Right lobe of liver (tissue), 6 donors: ENCODE results near the gene CRIP1. TPM values are rescaled to one million over a fixed set of nuclear protein-coding genes. Genes with fewer than 3 reads are reported as not detected.

ENCODE experiments used
- ATAC-seq, 4 donors: fragments of 200-7000 bp; cut with Tn5 transposase; one replicate each; pipeline ENCODE4 v1.9.1; 2020; ENCODE audit warnings: mild to moderate bottlenecking in 4 of 4, moderate library complexity in 4 of 4
- DNase-seq, 3 donors: peaks; one replicate each; pipeline ENCODE4 v3.0.0-alpha.2; 2020
- H3K27ac ChIP-seq, 3 donors: fragments of 200-600 bp; one replicate each; pipeline ENCODE4 v1.8.0; 2022
- H3K27me3 ChIP-seq, 2 donors: fragments of 200-600 bp; one replicate each; pipeline ENCODE4 v1.8.0; 2022
- H3K36me3 ChIP-seq, 4 donors: fragments of 200-600 bp; sonication (generic) in 1 of 4; one replicate each; pipeline versions ENCODE4 v1.5.1 to v1.8.0; 2017 to 2022; ENCODE audit warnings: control low read depth in 1 of 4
- H3K4me1 ChIP-seq, 4 donors: fragments of 200-600 bp; sonication (generic) in 1 of 4; one replicate each; pipeline versions ENCODE4 v1.5.1 to v1.8.0; 2017 to 2022; ENCODE audit warnings: control low read depth in 1 of 4
- H3K4me3 ChIP-seq, 3 donors: fragments of 200-600 bp; one replicate each; pipeline ENCODE4 v1.8.0; 2022
- H3K9me3 ChIP-seq, 4 donors: fragments of 200-600 bp; sonication (generic) in 1 of 4; one replicate each; pipeline versions ENCODE4 v1.5.1 to v1.8.0; 2017 to 2022; ENCODE audit warnings: control low read depth in 1 of 4
- CTCF ChIP-seq, 4 donors: fragments of 200-600 bp in 3 of 4; fragments of 450-650 bp in 1 of 4; IDR thresholded peaks; one replicate each; pipeline versions ENCODE4 v1.5.1 to v1.8.0; 2016 to 2022; ENCODE audit warnings: antibody characterized with exemption in 4 of 4, mild to moderate bottlenecking in 2 of 4
- POLR2A ChIP-seq: fragments of 450-650 bp; IDR thresholded peaks from one replicate; pipeline ENCODE4 v1.6.1; 2017; ENCODE audit warnings: antibody characterized with exemption, mild to moderate bottlenecking
- WGBS: methylation state at CpG from one replicate; pipeline ENCODE4 v1.1.6; 2018; ENCODE audit warnings: low coverage, low lambda C conversion rate; ENCODE audit not compliant: insufficient coverage; ENCODE audit errors: missing lambda C conversion rate; 5-methylcytosine and 5-hydroxymethylcytosine counted together
- intact Hi-C, 2 donors: fragments of 100-400 bp; cut with DNase I; formaldehyde crosslinking; loops; one replicate each; pipeline versions ENCODE4 v1.11.2 to v1.14.1; 2022
- total RNA-seq, 6 experiments: library from RNA; depleted of rRNA in 2 of 6; stranded (reverse); fragments of >200 nt in 2 of 6; fragmentation: NEBNext Ultra II Directional in 3 of 6; extraction: Animal tissue kit (Norgen Biotek cat#: 25700) in 3 of 6; gene quantifications; one replicate each; pipeline versions ENCODE4 v1.1.0 to v1.2.4, GENCODE V29; 2016 to 2023
- donor health status: DM: no; HTN: yes; CAD: no.
- donor health status: DM: no; HTN: no; CAD: no.
- donor health status: DM: no; HTN: no; CAD: no.
- donor health status: DM: no; HTN: yes; CAD: no.
- donor health status: DM: no; HTN: yes; CAD: no.

Gene CRIP1
- total RNA-seq, 6 experiments from 2014 or later, result 0.79 to 5.4 (median 2.7) TPM

GRCh38 chr14:105528586-105529318 lies 42.1 kb downstream of the CRIP1 start:
- intact Hi-C loops, result loop anchor here in 1 of 2 donors (10.0 kb wide), 1 partner anchor 154 kb away; no protein-coding TSS in a partner anchor
- no peak for TF ChIP-seq POLR2A
- TF ChIP-seq CTCF (IDR thresholded peaks at IDR 0.05), result peak in 2 of 4 donors; percentile 22 to 32
- peak in 1 of 3 donors; percentile 46 for DNase-seq
- Histone ChIP-seq H3K27ac (no peak overlapping the region), H3K9me3 (no peaks in the 10 kb centered on the region), H3K27me3 (no peaks in the 10 kb centered on the region), H3K4me1 (peaks cover 0 to 17% (median 0%) of the 10 kb centered on the region in 4 donors), H3K36me3 (no peaks in the 10 kb centered on the region), H3K4me3 (peak overlapping the region; percentile 43 to 69 (median 67))
- ATAC-seq, result no peak
- WGBS, result no CpG with 5 or more reads among the region's 89 CpGs

GRCh38 chr14:105529319-105529568 lies 42.6 kb downstream of the CRIP1 start:
- DNase-seq, result peak in 2 of 3 donors; percentile 26 to 46
- no peak for TF ChIP-seq POLR2A
- TF ChIP-seq CTCF (IDR thresholded peaks at IDR 0.05), result no peak
- no peak overlapping the region for H3K27ac ChIP-seq
- H3K4me3 ChIP-seq, result peak overlapping the region in 2 of 3 donors; percentile 11 to 69
- WGBS, result 66% methylated on average over 10 of the region's 24 CpGs
- intact Hi-C loops, result loop anchor here in 1 of 2 donors (10.0 kb wide), 1 partner anchor 154 kb away; no protein-coding TSS in a partner anchor
- H3K9me3 ChIP-seq, result no peaks in the 10 kb centered on the region
- no peak for ATAC-seq
- H3K4me1 ChIP-seq, result peaks cover 0 to 17% (median 0%) of the 10 kb centered on the region in 4 donors
- no peaks in the 10 kb centered on the region for H3K36me3 ChIP-seq
- H3K27me3 ChIP-seq, result no peaks in the 10 kb centered on the region

- Histone ChIP-seq H3K27me3 (no peaks in the 10 kb centered on the region), H3K36me3 (no peaks in the 10 kb centered on the region), H3K4me1 (peaks cover 0 to 17% (median 0%) of the 10 kb centered on the region in 4 donors), H3K4me3 (peak overlapping the region in 1 of 3 donors; percentile 11), H3K9me3 (no peaks in the 10 kb centered on the region), H3K27ac (no peak overlapping the region)
- no peak for TF ChIP-seq CTCF (IDR thresholded peaks at IDR 0.05)
- intact Hi-C loops, result loop anchor here (5.0 to 10.0 kb wide), 2 partner anchors 155 to 162 kb away; no protein-coding TSS in a partner anchor
- DNase-seq, result peak in 1 of 3 donors; percentile 40
- WGBS, result 73% methylated on average over 10 of the region's 63 CpGs
- peak in 2 of 4 donors; percentile 9 to 17 for ATAC-seq
Measured at GRCh38 chr14:105529569-105530284, 43.0 kb downstream of the CRIP1 start.

- intact Hi-C loops, result loop anchor here in 1 of 2 donors (5.0 kb wide), 1 partner anchor 163 kb away; no protein-coding TSS in a partner anchor
- TF ChIP-seq POLR2A (no peak), CTCF (IDR thresholded peaks at IDR 0.05) (no peak)
- 70% methylated on average over 4 of the region's 19 CpGs for WGBS
- H3K4me1 ChIP-seq, result peaks cover 0 to 17% (median 0%) of the 10 kb centered on the region in 4 donors
- no peak overlapping the region for H3K27ac ChIP-seq
- peak in 1 of 4 donors; percentile 7 for ATAC-seq
- no peaks in the 10 kb centered on the region for H3K9me3 ChIP-seq
- no peak for DNase-seq
- H3K4me3 ChIP-seq, result no peak overlapping the region
- no peaks in the 10 kb centered on the region for H3K36me3 ChIP-seq
- no peaks in the 10 kb centered on the region for H3K27me3 ChIP-seq
Measured at GRCh38 chr14:105530285-105531087, 43.8 kb downstream of the CRIP1 start.
